ENCODE data around the gene NTSR2.
A peak's percentile ranks its signal among the peaks of the same experiment; 100 is the strongest.

NTSR2 gene

GRCh38 chr2:11699686-11700670 lies 30.0 kb upstream of the NTSR2 start:
- no peak for DNase-seq (ENCODE audit: low read depth)

GRCh38 chr2:11698009-11698922 lies 28.3 kb upstream of the NTSR2 start:
- DNase-seq (ENCODE audit: low read depth): no peak

DNA sequence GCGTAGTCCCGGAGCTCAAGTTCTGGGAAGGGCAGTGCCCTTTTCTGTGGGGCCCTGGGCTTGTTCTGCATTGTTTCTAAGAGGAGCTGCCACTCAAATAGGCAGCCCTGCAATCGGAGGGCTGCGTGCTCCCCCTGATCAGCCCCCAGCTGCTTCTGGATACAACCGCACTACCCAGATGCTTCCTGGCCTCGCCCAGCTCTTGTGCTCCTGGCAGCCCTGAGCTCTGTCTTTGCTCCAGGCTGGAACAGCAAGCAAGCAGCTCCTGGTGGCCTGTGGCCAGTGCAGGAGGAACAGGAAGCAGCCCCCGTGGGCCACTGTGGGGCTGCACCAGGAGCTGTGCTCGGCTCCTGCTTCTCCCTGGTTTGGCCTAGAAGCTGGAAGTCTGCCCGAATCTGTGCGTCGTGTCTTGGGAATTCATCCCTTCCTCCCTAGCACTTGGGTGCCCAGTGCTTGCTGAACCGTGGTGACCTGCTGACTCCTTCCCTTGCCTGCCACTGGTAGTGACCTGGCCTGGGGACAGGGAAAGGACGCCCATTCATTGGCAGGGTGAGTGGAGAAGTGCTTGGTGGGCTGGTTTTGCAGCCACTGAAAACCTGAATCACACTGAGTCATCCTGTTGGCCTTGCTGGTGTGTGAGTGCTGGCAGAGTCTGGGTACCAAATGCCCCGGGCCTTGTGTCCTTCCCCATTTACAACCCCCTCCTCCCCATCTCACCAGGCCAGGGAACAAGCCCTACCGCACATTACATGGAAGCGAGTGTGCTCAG lies 27.3 kb upstream of the NTSR2 start:
- no peak for DNase-seq (ENCODE audit: low read depth)

- no peak for DNase-seq (ENCODE audit: low read depth)
These were observed 26.7 kb upstream of the NTSR2 start for GRCh38 chr2:11696736-11697102.

DNA sequence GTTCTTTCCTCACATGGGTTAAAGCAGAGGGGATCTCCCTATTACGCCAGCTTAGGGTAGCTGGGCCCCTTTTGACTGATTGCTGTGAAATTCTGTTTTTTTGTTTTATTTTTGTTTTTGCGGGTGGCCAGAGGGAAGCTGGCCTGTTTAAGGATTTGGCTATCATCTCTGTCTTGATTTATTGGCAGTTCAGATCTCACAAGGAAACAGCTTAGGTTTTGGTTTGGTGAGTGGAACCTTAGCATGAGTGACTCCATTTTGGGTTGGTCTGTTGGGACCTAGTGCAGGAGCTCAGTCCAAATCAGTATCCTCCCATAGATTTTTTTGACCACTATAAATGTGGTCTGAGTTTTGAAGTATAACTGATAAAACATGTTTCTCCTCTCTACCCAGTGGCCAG lies 25.6 kb upstream of the NTSR2 start:
- DNase-seq (ENCODE audit: low read depth): no peak

- no peak for DNase-seq (ENCODE audit: low read depth)
These were observed 23.0 kb upstream of the NTSR2 start for GRCh38 chr2:11692966-11693521.

DNA sequence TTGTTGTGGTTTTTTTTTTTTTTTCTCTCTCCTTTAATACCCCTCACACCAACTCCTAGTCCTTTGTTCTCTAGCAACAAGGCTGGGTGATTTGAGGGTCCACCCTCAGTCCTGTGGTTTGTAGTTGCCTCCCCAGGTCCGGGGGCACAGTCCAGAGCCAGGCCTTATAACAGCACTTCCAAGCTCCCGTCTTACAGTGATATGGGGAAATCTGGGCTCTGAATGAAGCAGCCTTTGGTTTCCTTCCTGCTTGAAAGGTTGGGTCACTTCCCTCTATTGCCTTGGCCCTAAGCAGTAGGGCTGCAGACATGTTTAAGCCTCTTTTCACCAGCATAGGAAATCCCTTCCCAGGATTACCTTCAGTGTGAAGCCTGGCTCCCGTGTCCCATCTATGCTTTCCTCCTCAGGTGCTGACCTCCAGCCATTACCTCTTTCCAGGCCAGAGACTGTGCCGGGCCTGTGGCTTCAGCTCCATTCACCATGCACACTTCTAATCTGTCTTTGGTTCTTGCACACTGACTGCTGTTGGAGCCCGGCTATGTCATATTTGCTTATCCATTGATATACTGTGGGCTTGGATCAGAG lies 21.2 kb upstream of the NTSR2 start:
- DNase-seq (ENCODE audit: low read depth): no peak

DNA sequence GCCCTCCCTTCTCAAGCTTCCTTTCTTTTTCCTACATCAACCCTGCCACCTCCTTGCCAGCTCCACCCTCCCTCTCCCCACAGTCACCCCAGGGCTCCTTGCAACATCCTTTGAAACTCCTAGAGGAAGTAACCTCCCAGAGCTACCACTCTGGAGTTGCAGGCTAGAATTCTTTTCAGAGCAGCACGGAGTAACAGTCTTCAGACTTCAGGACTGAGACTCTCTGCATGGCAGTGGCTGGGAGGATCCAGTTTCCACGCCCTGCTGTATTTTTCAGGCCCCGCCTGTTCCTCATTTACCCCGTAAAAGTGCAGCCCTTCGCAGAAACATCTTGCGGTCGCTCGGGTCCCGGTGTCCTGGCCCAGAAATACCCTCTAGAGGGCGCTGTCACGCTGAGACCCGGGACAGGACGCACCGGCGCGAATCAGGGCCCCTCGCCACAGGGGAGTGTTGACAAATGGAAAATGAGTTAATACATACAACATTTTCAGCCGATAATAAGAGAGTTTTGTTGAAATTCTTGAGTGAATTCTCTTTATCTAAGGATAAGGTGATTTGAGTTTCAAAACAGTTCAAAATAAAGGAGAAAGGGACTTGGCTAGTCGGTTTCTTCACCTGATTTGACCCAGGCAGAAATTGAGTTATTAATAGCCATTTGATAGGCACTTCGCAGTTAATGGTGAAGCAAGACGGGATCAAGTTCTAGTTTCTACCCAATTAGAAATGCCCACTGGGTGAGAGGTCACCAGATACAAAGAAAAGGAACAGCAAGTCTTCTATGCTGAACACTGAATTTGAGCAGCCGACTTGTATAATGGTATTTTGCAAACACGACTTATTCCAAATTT lies 18.5 kb upstream of the NTSR2 start:
- peak; percentile 59 for DNase-seq (ENCODE audit: low read depth)

- DNase-seq (ENCODE audit: low read depth): no peak
These were observed 17.7 kb upstream of the NTSR2 start for GRCh38 chr2:11687736-11688135.

- DNase-seq (ENCODE audit: low read depth): no peak
These were observed 16.0 kb upstream of the NTSR2 start for GRCh38 chr2:11685906-11686470.

DNA sequence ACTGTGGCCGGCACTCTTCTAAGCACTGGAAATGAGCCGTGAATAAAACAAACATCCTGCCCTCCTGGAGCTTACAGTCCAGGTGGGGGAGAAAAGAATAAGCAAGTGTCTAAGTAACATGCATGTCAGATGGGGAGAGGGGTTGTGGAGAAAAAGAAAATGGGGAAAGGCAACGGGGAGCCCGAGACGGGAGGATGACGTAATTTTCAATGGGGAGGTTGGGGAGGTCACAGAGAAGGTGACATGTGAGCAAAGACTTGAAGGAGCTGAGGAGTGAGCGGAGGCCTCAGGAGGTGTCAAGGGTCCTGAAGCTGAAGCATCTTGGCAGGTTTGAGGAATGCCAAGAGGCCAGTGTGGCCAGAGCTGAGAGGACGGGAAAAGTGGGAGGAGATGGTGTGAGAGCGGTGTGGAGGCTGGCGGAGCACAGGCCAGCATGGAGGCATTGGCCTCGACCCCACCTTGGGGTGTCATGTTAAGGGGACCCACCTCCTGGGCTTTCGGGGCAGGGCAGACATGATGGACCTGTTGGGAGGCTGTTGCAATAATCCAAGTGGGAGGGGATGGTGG lies 15.0 kb upstream of the NTSR2 start:
- DNase-seq (ENCODE audit: low read depth): no peak

GRCh38 chr2:11683966-11684365 lies 14.0 kb upstream of the NTSR2 start:
- DNase-seq (ENCODE audit: low read depth): no peak

- no peak for DNase-seq (ENCODE audit: low read depth)
These were observed 13.5 kb upstream of the NTSR2 start for GRCh38 chr2:11683476-11683875.

DNA sequence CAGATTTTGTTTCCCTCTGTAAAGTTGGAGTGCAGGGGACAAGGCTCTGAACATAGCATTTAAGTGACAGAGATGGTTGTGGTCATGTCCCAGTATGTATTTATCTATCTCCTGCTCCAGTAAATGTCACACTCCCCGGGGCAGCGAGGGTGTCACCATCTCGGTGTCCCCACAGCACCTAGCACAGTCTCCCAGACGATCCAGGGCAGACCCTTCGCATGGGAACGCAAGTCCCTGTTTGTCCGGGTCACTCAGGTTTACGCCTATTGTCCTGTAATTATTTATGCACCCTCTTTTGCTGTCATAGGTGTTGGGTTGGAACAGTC lies 12.6 kb upstream of the NTSR2 start:
- no peak for DNase-seq (ENCODE audit: low read depth)

DNA sequence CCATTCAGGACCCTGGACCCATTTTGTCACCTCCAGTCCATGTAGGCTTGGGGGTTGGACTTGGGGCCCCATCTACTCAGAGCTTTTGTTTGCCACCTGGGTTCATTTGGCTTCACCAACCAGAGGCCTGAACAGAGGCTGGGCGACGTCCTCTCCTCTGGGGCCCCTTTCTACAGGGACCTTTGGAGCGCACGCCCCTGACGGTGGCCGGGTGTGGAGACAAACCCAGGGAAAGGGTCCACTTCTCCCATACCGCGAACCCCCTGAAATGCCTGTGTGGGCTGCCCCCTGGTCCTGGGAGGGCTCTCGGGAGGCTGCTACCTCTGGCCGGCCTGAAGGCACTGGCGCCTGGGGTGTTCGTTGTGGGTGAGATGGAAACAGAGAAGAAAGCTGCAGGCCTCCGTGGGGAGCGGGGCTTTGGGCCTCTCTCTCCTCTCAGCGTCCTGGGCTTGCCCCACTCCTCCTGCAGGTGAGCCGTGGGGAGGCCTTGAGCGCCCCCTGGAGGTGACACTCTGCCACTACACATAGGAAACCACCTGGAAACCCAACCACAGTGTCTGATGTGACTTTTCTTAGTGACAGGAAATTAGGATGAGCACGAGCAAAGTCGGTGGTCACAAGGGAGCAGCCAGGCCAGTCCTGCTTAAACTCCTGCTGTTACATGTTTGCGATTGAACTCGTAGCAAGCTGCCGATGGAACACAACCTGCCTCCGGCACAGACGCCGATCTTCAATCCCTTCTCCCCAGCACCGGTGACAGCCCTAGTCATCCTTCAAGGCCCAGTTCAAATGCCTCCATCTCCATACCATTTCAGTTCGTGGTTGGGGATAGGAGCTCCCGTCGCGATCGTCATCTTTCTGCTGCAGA lies 12.0 kb upstream of the NTSR2 start:
- no peak for DNase-seq (ENCODE audit: low read depth)

DNA sequence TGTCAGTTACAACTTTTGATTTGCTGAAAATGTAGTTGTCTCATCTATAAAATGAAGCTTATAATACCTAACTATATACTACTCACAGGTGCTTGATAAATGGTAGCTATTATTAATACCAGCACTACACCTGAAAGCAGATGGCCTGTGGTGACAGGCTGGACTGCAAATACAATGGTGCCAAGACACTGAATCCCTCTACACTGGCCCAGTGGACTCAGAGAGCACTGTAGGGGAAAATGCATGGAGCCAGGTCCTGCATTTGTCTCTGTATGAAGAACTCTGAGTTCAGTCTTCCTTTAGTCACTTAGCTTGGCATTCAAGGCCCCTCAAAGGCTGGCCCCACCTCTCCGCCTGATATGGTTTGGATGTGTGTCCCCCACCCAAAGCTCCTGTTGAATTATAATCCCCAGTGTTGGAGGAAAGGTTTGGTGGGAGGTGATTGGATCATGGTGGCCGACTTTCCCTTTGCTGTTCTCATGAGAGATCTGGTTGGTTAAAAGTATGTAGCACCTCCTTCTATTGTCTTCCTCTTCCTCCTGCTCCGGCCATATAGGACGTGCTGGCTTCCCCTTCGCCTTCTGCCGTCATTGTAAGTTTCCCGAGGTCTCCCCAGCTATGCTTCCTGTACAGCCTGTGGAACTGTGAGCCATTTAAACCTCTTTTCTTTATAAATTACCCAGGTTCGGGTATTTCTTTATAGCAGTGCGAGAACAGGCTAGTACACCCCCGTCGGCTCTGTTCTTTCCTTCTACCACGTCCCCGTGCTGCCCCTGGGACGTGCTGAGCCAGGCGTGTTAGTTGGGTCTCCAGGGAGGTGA lies 11.1 kb upstream of the NTSR2 start:
- DNase-seq (ENCODE audit: low read depth): no peak

GRCh38 chr2:11680182-11680900 lies 10.3 kb upstream of the NTSR2 start:
- DNase-seq (ENCODE audit: low read depth): no peak

Measured in stimulated activated CD8-positive, alpha-beta memory T cell treated with anti-CD3 and anti-CD28 coated beads, Interleukin-15, amount 100 ng/mL, for 24 hours (primary cell).